ENCODE results near the gene HVCN1.

GRCh38 chr12:110636516-110636915, 52.4 kb downstream of the HVCN1 start:
- TF ChIP-seq CTCF (IDR thresholded peaks at IDR 0.05 in 4 of 5, conservative IDR thresholded peaks at IDR 0.05 in 1 of 5) (no peak), POLR2A (IDR thresholded peaks at IDR 0.05) (no peak)
